ENCODE data around the gene REL.
"Not testable (repeated sequence)": the region's sequence is repeated elsewhere in the genome, so short reads cannot be mapped to it uniquely, and the experiment has no call there.

The REL gene

GRCh38 chr2:60926741-60927552, 45.6 kb downstream of the REL start:
- DNase-seq: no peak

- not testable (repeated sequence) for DNase-seq
Observed at GRCh38 chr2:60932061-60932460, 50.7 kb downstream of the REL start.

- no peak for DNase-seq
Observed at GRCh38 chr2:60932954-60933353, 51.6 kb downstream of the REL start.

- DNase-seq: no peak
Observed at GRCh38 chr2:60934165-60934722, 52.9 kb downstream of the REL start.

DNA sequence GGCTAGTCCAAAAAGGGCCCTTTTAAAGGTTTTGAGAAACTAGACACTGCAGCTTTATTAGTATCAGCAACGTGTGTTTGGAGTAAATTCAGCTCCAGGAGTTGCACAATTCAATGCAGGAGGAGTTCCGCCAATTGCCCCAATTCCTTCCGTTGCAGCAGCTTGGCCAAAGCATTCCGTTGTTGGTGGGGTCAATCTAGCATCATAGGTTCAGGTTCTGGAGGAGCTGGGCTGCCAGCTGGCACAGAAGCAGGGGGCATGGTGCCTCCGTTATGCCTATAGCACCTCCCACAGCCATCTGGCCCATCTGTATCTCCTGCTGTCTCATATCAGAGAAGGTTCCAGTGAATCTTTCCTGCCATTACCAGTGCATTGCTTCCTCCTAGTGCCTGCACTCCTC, 55.4 kb downstream of the REL start:
- no peak for DNase-seq

DNA sequence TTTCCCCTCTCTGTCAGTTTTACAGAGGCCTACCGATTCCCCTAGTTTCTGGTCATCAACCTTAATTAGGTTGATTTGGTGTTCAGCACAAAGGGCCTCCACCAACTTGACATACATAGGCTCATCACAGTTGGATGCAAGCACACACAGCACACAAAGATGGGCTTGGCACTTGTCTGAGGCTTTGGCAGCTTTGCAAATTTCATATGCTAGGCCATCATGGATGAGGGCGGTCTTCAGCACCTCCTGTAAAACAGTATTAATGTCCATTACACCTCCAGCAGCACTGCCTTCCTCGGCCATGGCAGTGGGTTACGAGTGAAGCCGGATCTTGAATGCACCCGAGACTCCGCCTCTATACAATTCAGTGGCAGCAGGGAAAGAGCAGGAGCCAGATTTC, 56.9 kb downstream of the REL start:
- DNase-seq: no peak

DNA sequence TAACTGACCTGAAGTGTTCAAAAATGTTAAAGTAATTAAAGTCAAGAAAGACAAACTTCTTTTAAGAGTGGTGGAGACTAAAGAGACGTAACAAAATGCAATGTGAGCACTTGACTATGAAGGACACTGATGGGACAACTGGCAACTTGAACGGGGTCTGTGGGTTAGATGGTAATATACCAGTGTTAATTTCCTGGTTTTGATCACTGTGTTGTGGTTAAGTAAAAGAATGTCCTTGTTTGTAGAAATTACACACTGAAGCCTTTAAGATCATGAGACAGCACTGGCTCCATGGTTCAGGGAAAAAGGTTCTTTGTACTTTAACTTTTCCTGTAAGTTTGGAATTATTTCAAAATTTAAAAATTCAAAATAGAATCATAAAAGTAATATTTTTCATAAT, 58.2 kb downstream of the REL start:
- no peak for DNase-seq

DNA sequence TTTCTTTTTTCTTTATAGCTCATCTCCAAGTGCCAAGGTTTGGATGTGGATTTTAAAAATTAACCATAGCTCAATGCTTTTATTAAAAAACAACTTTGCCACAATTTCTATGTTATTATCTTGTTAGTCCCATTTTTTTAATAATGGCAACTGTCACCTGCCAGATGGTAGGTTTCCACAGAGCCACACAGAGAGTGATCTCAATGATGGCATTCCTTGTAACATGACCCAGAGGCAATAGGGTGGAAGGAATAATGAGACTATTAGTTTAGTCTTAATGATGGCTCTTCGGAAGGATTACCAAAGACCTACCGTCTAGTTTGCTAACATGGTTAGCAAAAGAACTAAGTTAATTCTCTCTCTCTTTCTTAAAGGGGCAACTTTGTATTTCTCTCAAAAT, 64.0 kb downstream of the REL start:
- no peak for DNase-seq

GRCh38 chr2:60947056-60947455, 65.7 kb downstream of the REL start:
- no peak for DNase-seq

DNA sequence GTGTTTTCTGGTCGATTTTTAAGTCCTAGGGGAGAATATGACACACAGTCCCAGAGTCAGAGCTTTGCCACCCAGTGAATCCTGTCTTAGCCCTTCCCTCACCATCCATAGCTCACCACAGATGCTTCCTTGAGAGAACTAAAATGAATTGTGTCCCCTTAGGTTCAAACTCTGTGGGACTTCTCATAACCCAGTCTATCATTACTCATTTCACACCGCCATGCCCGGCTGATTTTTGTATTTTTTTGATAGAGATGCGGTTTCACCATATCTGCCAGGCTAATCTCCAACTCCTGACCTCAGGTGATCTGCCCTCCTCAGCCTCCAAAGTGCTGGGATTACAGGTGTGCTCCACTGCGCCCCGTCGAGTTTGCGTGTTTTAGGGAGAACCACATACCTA, 66.8 kb downstream of the REL start:
- no peak for DNase-seq

DNA sequence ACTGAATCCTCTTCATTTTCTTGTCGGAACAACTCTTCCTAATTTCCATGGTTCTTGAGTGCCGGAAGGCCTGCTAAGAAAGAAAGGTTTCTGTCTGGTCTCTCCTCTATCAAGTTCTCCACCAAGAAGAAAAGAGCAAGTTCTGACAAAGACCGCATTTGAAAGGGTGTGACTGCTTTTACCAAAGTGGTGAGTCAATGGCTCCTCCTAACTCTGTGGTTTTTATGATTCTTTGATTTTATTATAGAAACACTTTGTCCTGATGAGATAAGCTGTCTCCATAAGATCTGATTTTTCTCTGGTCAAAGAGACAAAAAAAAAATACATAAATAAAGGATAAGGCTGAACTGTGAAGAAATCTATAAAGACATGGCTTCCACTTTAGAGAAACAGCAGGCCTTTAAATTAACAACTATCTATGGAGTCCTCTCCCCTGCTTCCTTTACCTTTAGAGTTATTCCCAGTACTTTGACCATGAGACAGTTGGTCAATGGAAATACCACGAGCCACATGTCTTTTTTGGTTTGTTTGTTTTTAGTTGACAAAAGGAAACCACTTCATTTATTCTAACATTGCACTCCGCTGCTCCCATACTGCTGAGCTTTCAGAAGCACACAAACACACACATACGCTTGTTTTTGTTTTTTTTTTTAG, 67.7 kb downstream of the REL start:
- no peak for DNase-seq

- no peak for DNase-seq
Observed at GRCh38 chr2:60954139-60954538, 72.8 kb downstream of the REL start.

DNA sequence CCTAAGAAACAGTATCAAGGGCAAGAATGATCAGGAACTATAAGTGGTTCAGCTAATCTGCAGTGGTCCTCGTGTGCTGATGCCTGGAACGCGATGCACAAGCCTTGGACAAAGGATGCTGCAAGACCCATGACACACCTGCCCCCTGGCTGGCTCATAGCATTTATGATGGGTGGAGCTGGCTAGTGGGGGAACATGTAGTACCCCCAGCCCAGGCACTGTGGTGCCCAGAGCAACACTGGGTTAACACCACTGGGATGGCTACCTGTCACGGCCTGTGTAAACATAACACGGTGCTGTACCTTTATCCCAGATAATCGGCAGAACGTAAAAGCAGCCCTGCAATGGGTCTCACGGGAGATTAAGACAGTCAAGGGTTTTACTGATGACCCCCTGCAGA, 75.8 kb downstream of the REL start:
- no peak for DNase-seq

DNA sequence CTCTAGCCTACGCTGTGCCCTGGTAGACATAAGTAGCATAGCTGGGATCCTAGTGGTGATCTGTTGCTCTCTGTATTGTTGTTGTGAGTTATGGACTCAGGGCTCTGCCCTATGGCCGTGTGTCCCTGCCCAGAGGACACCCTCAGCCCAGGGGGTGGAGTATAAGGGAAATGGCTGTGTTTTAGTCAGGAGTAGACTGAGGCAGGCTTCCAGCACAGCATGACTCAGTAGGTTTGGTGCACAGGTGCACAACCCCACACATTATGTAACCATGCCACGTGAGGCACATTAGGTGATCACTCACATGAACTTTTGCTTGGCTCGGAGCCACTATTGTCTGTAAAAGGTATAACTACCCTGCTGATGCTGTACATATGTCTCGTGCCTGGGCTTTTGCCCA, 76.3 kb downstream of the REL start:
- no peak for DNase-seq

GRCh38 chr2:60958361-60958760, 77.0 kb downstream of the REL start:
- DNase-seq: no peak

GRCh38 chr2:60958800-60959199, 77.4 kb downstream of the REL start:
- DNase-seq: no peak

DNA sequence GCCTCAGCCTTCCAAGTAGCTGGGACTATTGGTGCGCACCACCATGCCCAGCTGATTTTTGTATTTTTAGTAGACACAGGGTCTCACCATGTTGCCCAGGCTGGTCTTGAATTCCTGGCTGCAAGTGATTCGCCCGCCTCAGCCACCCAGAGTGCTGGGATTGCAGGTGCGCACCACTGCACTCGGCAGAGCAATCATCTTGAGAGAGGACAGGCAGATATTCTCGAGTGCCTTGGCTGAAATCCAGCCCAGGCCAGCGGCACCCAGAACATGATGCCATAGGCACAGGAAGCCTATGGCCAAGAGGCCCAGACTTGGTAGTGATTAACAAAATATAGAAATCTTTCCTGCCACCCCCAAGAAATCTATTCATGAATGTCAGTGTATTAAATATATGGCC, 78.1 kb downstream of the REL start:
- DNase-seq: no peak

GRCh38 chr2:60960706-60961105, 79.3 kb downstream of the REL start:
- no peak for DNase-seq

- no peak for DNase-seq
Observed at GRCh38 chr2:60961457-60961856, 80.1 kb downstream of the REL start.

GRCh38 chr2:60962528-60962927, 81.2 kb downstream of the REL start:
- DNase-seq: no peak

- DNase-seq: no peak
Observed at GRCh38 chr2:60963190-60963589, 81.8 kb downstream of the REL start.

GRCh38 chr2:60964651-60965498, 83.5 kb downstream of the REL start:
- DNase-seq: no peak

- no peak for DNase-seq
Observed at GRCh38 chr2:60965499-60965785, 84.1 kb downstream of the REL start.

Measured in stimulated activated CD8-positive, alpha-beta memory T cell treated with anti-CD3 and anti-CD28 coated beads, Interleukin-4, amount 100 ng/mL, for 48 hours (primary cell).